IMR-90 (cell line): ENCODE data around the gene CETN2. TPM values are rescaled to one million over a fixed set of nuclear protein-coding genes. Genes with fewer than 3 reads are reported as not detected.

Source experiments
- ATAC-seq: fragments of 200-7000 bp; cut with Tn5 transposase; 2 replicates; pipeline ENCODE4 v1.9.1; 2020; ENCODE audit warnings: low read depth, mild to moderate bottlenecking, moderate library complexity
- BruUV-seq: library from RNA; stranded (reverse); fragments of 400-500 nt; replicated peaks from 2 replicates; lab custom pipeline; 2021; lab: Mats Ljungman, UMichigan
- CTCF ChIA-PET: fragments of 300-600 bp; formaldehyde crosslinking; extraction: SDS; loops from one replicate; lab custom pipeline; 2021; ENCODE audit warnings: antibody characterized with exemption; lab: Yijun Ruan, JAX
- POLR2A ChIA-PET: fragments of 300-600 bp; sonication (Branson Sonifier 250); formaldehyde crosslinking; loops from one replicate; lab custom pipeline; 2022; ENCODE audit warnings: antibody characterized with exemption; ENCODE audit not compliant: unreplicated experiment; lab: Charles Lee
- DNase-seq: peaks from one replicate; pipeline ENCODE4 v3.0.0; 2013
- H2AFZ ChIP-seq: replicated peaks from 2 replicates; pipeline ENCODE3; 2013; ENCODE audit warnings: low read length, mild to moderate bottlenecking; ENCODE audit not compliant: poor library complexity
- H2AK5ac ChIP-seq: 2 replicates; pipeline ENCODE4 v1.6.1; 2013; ENCODE audit warnings: low read depth, low read length, inconsistent platforms
- H2AK9ac ChIP-seq: replicated peaks from 2 replicates; pipeline ENCODE3; 2013; ENCODE audit warnings: mild to moderate bottlenecking, low read depth, low read length, moderate library complexity; ENCODE audit not compliant: poor library complexity
- H2BK120ac ChIP-seq: 2 replicates; pipeline ENCODE4 v1.6.1; 2013; ENCODE audit warnings: low read depth, low read length, inconsistent platforms
- H2BK15ac ChIP-seq: 3 replicates; pipeline ENCODE4 v1.6.1; 2013; ENCODE audit warnings: low read depth, low read length, inconsistent platforms
- H2BK20ac ChIP-seq: 2 replicates; pipeline ENCODE4 v1.6.1; 2013; ENCODE audit warnings: low read depth, mild to moderate bottlenecking, inconsistent platforms, low read length, moderate library complexity
- H2BK5ac ChIP-seq: 2 replicates; pipeline ENCODE4 v1.6.1; 2013; ENCODE audit warnings: mild to moderate bottlenecking, low read depth, low read length, inconsistent platforms; ENCODE audit not compliant: poor library complexity, severe bottlenecking
- H3K14ac ChIP-seq: replicated peaks from 2 replicates; pipeline ENCODE4 v1.6.1; 2013; ENCODE audit warnings: low read depth, low read length, inconsistent platforms
- H3K18ac ChIP-seq: 2 replicates; pipeline ENCODE4 v1.6.1; 2013; ENCODE audit warnings: low read depth, low read length, control low read depth
- H3K23ac ChIP-seq: 2 replicates; pipeline ENCODE4 v1.6.1; 2013; ENCODE audit warnings: low read depth, low read length, inconsistent platforms
- H3K27ac ChIP-seq: 2 replicates; pipeline ENCODE4 v1.5.1; 2013; ENCODE audit warnings: mild to moderate bottlenecking, control low read depth, low read length; ENCODE audit not compliant: insufficient read depth
- H3K27me3 ChIP-seq: 2 replicates; pipeline ENCODE4 v1.6.1; 2013; ENCODE audit warnings: low read length; ENCODE audit not compliant: control insufficient read depth, insufficient read depth
- H3K36me3 ChIP-seq: 2 replicates; pipeline ENCODE4 v1.6.1; 2013; ENCODE audit warnings: low read length, mixed read lengths; ENCODE audit not compliant: control insufficient read depth, insufficient read depth
- H3K4ac ChIP-seq: 2 replicates; pipeline ENCODE4 v1.6.1; 2013; ENCODE audit warnings: low read depth, low read length, inconsistent platforms
- H3K4me1 ChIP-seq: 2 replicates; pipeline ENCODE4 v1.6.1; 2013; ENCODE audit warnings: low read length, mixed read lengths; ENCODE audit not compliant: control insufficient read depth, insufficient read depth
- H3K4me2 ChIP-seq: 2 replicates; pipeline ENCODE4 v1.6.1; 2013; ENCODE audit warnings: low read depth, mild to moderate bottlenecking, control low read depth, low read length, moderate library complexity
- H3K4me3 ChIP-seq: 2 replicates; pipeline ENCODE4 v1.5.1; 2013; ENCODE audit warnings: low read depth, mild to moderate bottlenecking, control low read depth, low read length, moderate library complexity; ENCODE audit not compliant: insufficient read depth
- H3K56ac ChIP-seq: 2 replicates; pipeline ENCODE4 v1.6.1; 2013; ENCODE audit warnings: low read length, inconsistent platforms; ENCODE audit not compliant: insufficient read depth; ENCODE audit errors: extremely low read depth
- H3K79me1 ChIP-seq, 2 experiments: 2 replicates each; pipeline ENCODE4 v1.6.1; 2013; ENCODE audit warnings: low read length in 2 of 2, inconsistent platforms in 1 of 2, low read depth in 1 of 2
- H3K9ac ChIP-seq: 2 replicates; pipeline ENCODE4 v1.6.1; 2013; ENCODE audit warnings: low read depth, low read length, control low read depth
- H3K9me1 ChIP-seq: 2 replicates; pipeline ENCODE4 v1.6.1; 2013; ENCODE audit warnings: low read length, inconsistent platforms; ENCODE audit not compliant: insufficient read depth
- H3K9me3 ChIP-seq: 2 replicates; pipeline ENCODE4 v1.6.1; 2013; ENCODE audit warnings: low read length; ENCODE audit not compliant: control insufficient read depth, insufficient read depth
- H4K20me1 ChIP-seq: 2 replicates; pipeline ENCODE4 v1.6.1; 2013; ENCODE audit warnings: low read length, inconsistent platforms; ENCODE audit not compliant: insufficient read depth
- H4K5ac ChIP-seq: 2 replicates; pipeline ENCODE4 v1.6.1; 2013; ENCODE audit warnings: mild to moderate bottlenecking, low read depth, low read length, control low read depth
- H4K8ac ChIP-seq, 2 experiments: 2 replicates each; pipeline ENCODE4 v1.6.1; 2013; ENCODE audit warnings: low read depth in 2 of 2, low read length in 2 of 2, control low read depth in 1 of 2, inconsistent platforms in 1 of 2
- H4K91ac ChIP-seq: 2 replicates; pipeline ENCODE4 v1.6.1; 2013; ENCODE audit warnings: low read depth, low read length, inconsistent platforms; ENCODE audit not compliant: insufficient read depth
- BHLHE40 ChIP-seq: fragments of 150-350 bp; IDR thresholded peaks from 2 replicates; pipeline ENCODE4 v1.6.1; 2016; ENCODE audit warnings: mild to moderate bottlenecking, low read depth, low read length
- CEBPB ChIP-seq: IDR thresholded peaks from 2 replicates; pipeline ENCODE4 v1.6.1; 2012; ENCODE audit warnings: low read depth, low read length, improper control_type of control experiment
- CHD1 ChIP-seq: IDR thresholded peaks from 2 replicates; pipeline ENCODE4 v1.6.1; 2012; ENCODE audit warnings: low read depth, low read length, improper control_type of control experiment
- FOS ChIP-seq: fragments of 150-350 bp; IDR thresholded peaks from 2 replicates; pipeline ENCODE4 v1.6.1; 2016; ENCODE audit warnings: low read depth, low read length
- MAFK ChIP-seq: IDR thresholded peaks from 2 replicates; pipeline ENCODE4 v1.6.1; 2012; ENCODE audit warnings: low read depth, low read length, improper control_type of control experiment
- MAZ ChIP-seq: IDR thresholded peaks from 2 replicates; pipeline ENCODE4 v1.6.1; 2012; ENCODE audit warnings: low read depth, mild to moderate bottlenecking, low read length, improper control_type of control experiment, moderate library complexity, borderline replicate concordance
- MXI1 ChIP-seq: IDR thresholded peaks from 2 replicates; pipeline ENCODE4 v1.6.1; 2012; ENCODE audit warnings: low read depth, mild to moderate bottlenecking, low read length, moderate library complexity, borderline replicate concordance
- NFE2L2 ChIP-seq: fragments of 150-350 bp; IDR thresholded peaks from 2 replicates; pipeline ENCODE4 v1.6.1; 2016; ENCODE audit warnings: low read depth, mild to moderate bottlenecking, low read length
- POLR2A ChIP-seq: IDR thresholded peaks from 2 replicates; pipeline ENCODE4 v1.6.1; 2012; ENCODE audit warnings: mild to moderate bottlenecking, low read depth, low read length
- RAD21 ChIP-seq: IDR thresholded peaks from 2 replicates; pipeline ENCODE4 v1.6.1; 2012; ENCODE audit warnings: low read length, improper control_type of control experiment
- RCOR1 ChIP-seq: IDR thresholded peaks from 2 replicates; pipeline ENCODE4 v1.6.1; 2012; ENCODE audit warnings: mild to moderate bottlenecking, low read length, improper control_type of control experiment; ENCODE audit not compliant: insufficient replicate concordance
- RFX5 ChIP-seq: IDR thresholded peaks from 2 replicates; pipeline ENCODE4 v1.8.0; 2012; ENCODE audit warnings: low read depth, mild to moderate bottlenecking, low read length, moderate library complexity
- SMC3 ChIP-seq: fragments of 150-350 bp; IDR thresholded peaks from 2 replicates; pipeline ENCODE4 v1.6.1; 2016; ENCODE audit warnings: low read depth, mild to moderate bottlenecking, antibody characterized with exemption, low read length, moderate library complexity
- WGBS, 2 experiments: methylation state at CpG; one replicate each; pipeline versions ENCODE4 v1.1.5 to v1.1.7; 2013; ENCODE audit warnings: missing lambda C conversion rate in 2 of 2; ENCODE audit not compliant: insufficient read length in 1 of 2; ENCODE audit errors: extremely low coverage in 2 of 2; 5-methylcytosine and 5-hydroxymethylcytosine counted together
- dilution Hi-C: fragments of 300-500 bp; cut with HindIII; formaldehyde crosslinking; loops from one replicate; pipeline ENCODE4 v1.14.3; 2018; ENCODE audit warnings: low sequenced_read_pairs; ENCODE audit not compliant: unreplicated experiment
- in situ Hi-C: fragments of 300-500 bp; cut with MboI; formaldehyde crosslinking; loops from 3 replicates; pipeline ENCODE4 v1.14.3; 2019; ENCODE audit warnings: low sequenced_read_pairs, inconsistent platforms, mixed read lengths
- intact Hi-C: fragments of 100-400 bp; cut with micrococcal nuclease; formaldehyde crosslinking; loops from 2 replicates; pipeline ENCODE4 v1.10.0; 2022
- polyA plus RNA-seq, 3 experiments: library from polyadenylated mRNA; depleted of rRNA; stranded (reverse); fragments of >200 nt; gene quantifications; 2 replicates each; pipeline ENCODE4 v1.2.3, GENCODE V29; 2012; ENCODE audit warnings: low replicate concordance in 1 of 3
- total RNA-seq: library from RNA; depleted of rRNA; stranded (reverse); fragments of >200 nt; gene quantifications from 2 replicates; pipeline ENCODE4 v1.2.3, GENCODE V29; 2012
- TF ChIP-seq, protein P1 (sequence below): fragments of 150-350 bp; IDR thresholded peaks from 2 replicates; pipeline ENCODE4 v1.6.1; 2016; ENCODE audit warnings: low read depth, mild to moderate bottlenecking, low read length, moderate library complexity, borderline replicate concordance
- TF ChIP-seq, protein P2 (sequence below): conservative IDR thresholded peaks from 2 replicates; pipeline ENCODE4 v1.5.1; 2012; ENCODE audit warnings: mild to moderate bottlenecking, low read depth, low read length, improper control_type of control experiment
- TF ChIP-seq, protein P3 (sequence below): fragments of 150-350 bp; IDR thresholded peaks from 2 replicates; pipeline ENCODE4 v1.6.1; 2017; ENCODE audit warnings: mild to moderate bottlenecking, antibody characterized with exemption, low read length, low read depth

The CETN2 gene
- total and polyA plus RNA-seq, 2 of the 4 experiments (the other 2 are of a cell fraction), result 15.8 to 34.0 TPM

DNA sequence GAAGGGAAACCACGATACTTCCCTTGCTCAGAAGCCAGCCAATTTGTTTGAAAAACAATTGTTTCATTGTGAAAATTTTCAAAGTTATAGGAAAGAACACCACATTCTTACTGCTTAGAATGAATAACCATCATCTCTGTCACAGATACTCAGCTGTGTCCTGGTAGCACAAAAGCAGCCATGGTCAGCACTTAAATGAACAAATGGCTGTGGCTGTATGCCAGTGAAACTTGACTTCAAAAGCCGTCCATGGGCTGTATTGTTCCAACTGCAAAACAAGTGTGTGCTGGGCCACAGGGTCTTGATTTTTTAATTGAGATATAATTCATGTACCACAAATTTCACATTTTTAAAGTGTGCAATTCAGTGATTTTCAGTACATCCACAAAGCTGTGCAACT lies 19.9 kb upstream of the CETN2 start:
- H3K56ac ChIP-seq, result no peak overlapping the region
- ChIA-PET POLR2A (no interaction called here), CTCF (no interaction called here)
- no peak overlapping the region for H3K4me3 ChIP-seq
- ATAC-seq, result no peak
- no peak overlapping the region for H3K27ac ChIP-seq
- no peak overlapping the region for H2AFZ ChIP-seq
- H3K18ac ChIP-seq, result no peak overlapping the region
- no CpG with 5 or more reads among the region's 2 CpGs for WGBS, 2 experiments
- H2AK5ac ChIP-seq, result no peak overlapping the region
- no peak overlapping the region for H3K23ac ChIP-seq
- no peak overlapping the region for H4K8ac ChIP-seq
- H3K4me2 ChIP-seq, result no peak overlapping the region
- H4K5ac ChIP-seq, result no peak overlapping the region
- H3K4ac ChIP-seq, result no peak overlapping the region
- no peak overlapping the region for H4K91ac ChIP-seq
- peaks cover 13% of the 10 kb centered on the region for H3K36me3 ChIP-seq
- in situ Hi-C loops (no loop called here), dilution Hi-C loops (no loop called here), intact Hi-C loops (no loop called here)
- no peak overlapping the region for H2BK5ac ChIP-seq
- H3K9me3 ChIP-seq, result no peaks in the 10 kb centered on the region
- TF ChIP-seq, protein P1, sequence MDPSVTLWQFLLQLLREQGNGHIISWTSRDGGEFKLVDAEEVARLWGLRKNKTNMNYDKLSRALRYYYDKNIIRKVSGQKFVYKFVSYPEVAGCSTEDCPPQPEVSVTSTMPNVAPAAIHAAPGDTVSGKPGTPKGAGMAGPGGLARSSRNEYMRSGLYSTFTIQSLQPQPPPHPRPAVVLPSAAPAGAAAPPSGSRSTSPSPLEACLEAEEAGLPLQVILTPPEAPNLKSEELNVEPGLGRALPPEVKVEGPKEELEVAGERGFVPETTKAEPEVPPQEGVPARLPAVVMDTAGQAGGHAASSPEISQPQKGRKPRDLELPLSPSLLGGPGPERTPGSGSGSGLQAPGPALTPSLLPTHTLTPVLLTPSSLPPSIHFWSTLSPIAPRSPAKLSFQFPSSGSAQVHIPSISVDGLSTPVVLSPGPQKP, result no peak
- TF ChIP-seq, protein P2, sequence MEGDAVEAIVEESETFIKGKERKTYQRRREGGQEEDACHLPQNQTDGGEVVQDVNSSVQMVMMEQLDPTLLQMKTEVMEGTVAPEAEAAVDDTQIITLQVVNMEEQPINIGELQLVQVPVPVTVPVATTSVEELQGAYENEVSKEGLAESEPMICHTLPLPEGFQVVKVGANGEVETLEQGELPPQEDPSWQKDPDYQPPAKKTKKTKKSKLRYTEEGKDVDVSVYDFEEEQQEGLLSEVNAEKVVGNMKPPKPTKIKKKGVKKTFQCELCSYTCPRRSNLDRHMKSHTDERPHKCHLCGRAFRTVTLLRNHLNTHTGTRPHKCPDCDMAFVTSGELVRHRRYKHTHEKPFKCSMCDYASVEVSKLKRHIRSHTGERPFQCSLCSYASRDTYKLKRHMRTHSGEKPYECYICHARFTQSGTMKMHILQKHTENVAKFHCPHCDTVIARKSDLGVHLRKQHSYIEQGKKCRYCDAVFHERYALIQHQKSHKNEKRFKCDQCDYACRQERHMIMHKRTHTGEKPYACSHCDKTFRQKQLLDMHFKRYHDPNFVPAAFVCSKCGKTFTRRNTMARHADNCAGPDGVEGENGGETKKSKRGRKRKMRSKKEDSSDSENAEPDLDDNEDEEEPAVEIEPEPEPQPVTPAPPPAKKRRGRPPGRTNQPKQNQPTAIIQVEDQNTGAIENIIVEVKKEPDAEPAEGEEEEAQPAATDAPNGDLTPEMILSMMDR, result no peak
- no peak for TF ChIP-seq BHLHE40
- no peak for TF ChIP-seq NFE2L2
- TF ChIP-seq MAZ, result no peak
- TF ChIP-seq RCOR1, result no peak
- no peak for TF ChIP-seq POLR2A
- TF ChIP-seq, protein P3, sequence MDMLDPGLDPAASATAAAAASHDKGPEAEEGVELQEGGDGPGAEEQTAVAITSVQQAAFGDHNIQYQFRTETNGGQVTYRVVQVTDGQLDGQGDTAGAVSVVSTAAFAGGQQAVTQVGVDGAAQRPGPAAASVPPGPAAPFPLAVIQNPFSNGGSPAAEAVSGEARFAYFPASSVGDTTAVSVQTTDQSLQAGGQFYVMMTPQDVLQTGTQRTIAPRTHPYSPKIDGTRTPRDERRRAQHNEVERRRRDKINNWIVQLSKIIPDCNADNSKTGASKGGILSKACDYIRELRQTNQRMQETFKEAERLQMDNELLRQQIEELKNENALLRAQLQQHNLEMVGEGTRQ, result no peak
- no peak for TF ChIP-seq MAFK
- TF ChIP-seq MXI1, result no peak
- TF ChIP-seq CEBPB, result no peak
- no peak for TF ChIP-seq FOS
- no peak for TF ChIP-seq SMC3
- TF ChIP-seq CHD1, result no peak
- no peak for TF ChIP-seq RAD21
- no peak for TF ChIP-seq RFX5
- H3K4me1 ChIP-seq, result no peaks in the 10 kb centered on the region
- BruUV-seq, result no TSS peak
- no peak overlapping the region for H3K14ac ChIP-seq
- H3K9me1 ChIP-seq, result no peaks in the 10 kb centered on the region
- H2BK20ac ChIP-seq, result no peak overlapping the region
- H2BK15ac ChIP-seq, result no peak overlapping the region
- 0 out of 4 replicates have a peak, but pooled peaks cover 0 to 6% of the 10 kb centered on the region in 2 experiments for H3K79me1 ChIP-seq
- H3K9ac ChIP-seq, result no peak overlapping the region
- H2BK120ac ChIP-seq, result no peak overlapping the region
- H2AK9ac ChIP-seq, result no peak overlapping the region
- DNase-seq, result no peak
- no peaks in the 10 kb centered on the region for H3K27me3 ChIP-seq
- H4K20me1 ChIP-seq, result no peaks in the 10 kb centered on the region
